Stimulated activated naive B cell treated with anti-CD40 and anti-IgM and Interleukin-4, amounts not matched to agents 10 μg/mL and 1 μg/mL and 100 μg/mL, for 72 hours (primary cell): Measurements from ENCODE around the gene CLDN20.
A peak's percentile ranks its signal among the peaks of the same experiment; 100 is the strongest.

ENCODE experiments used
- ATAC-seq, 2 donors: fragments of 150-1000 bp; cut with Tn5 transposase; replicated peaks; 2 replicates each; pipeline ENCODE4 v1.10.0; 2021; ENCODE audit warnings: moderate library complexity in 1 of 2
- DNase-seq: peaks from one replicate; pipeline ENCODE4 v3.0.0; 2021
- H3K27ac Mint-ChIP-seq: one replicate; pipeline ENCODE4 v1.8.0; 2022; ENCODE audit warnings: mild to moderate bottlenecking, mixed read lengths
- H3K27me3 Mint-ChIP-seq, 2 donors: one replicate each; pipeline ENCODE4 v1.8.0; 2022; ENCODE audit warnings: mixed read lengths in 2 of 2
- H3K36me3 Mint-ChIP-seq, 2 donors: one replicate each; pipeline ENCODE4 v1.8.0; 2022; ENCODE audit warnings: mixed read lengths in 2 of 2, mild to moderate bottlenecking in 1 of 2
- H3K4me1 Mint-ChIP-seq, 2 donors: one replicate each; pipeline ENCODE4 v1.8.0; 2022; ENCODE audit warnings: mixed read lengths in 2 of 2, mild to moderate bottlenecking in 1 of 2
- H3K4me3 Mint-ChIP-seq, 2 donors: one replicate each; pipeline ENCODE4 v1.8.0; 2022; ENCODE audit warnings: mild to moderate bottlenecking in 2 of 2, mixed read lengths in 2 of 2, moderate library complexity in 1 of 2
- H3K9me3 Mint-ChIP-seq, 2 donors: one replicate each; pipeline ENCODE4 v1.8.0; 2022; ENCODE audit warnings: mixed read lengths in 2 of 2, mild to moderate bottlenecking in 1 of 2

CLDN20 gene

DNA sequence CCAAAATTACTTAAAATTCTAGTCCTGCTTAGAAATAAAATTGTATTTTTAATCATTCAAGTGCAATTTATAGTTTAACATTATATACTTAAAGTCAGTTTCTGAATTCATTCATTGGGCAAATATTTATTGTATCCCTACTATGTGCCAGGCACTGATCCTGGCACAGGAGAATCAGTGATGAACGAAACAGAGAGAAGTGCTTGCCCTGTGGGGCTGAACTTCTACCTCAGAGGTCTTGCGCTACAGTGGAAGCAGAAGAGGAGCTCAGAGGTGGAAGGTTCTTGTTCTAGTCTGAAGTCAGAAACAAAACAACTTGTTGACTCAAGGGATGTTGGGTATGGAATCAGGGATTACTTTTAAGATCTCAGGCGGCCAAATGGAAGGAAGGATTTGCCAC, 6.0 kb downstream of the CLDN20 start:
- Mint-ChIP-seq H3K36me3 (peaks cover 33 to 42% of the 10 kb centered on the region in 2 donors), H3K4me1 (peaks cover 0 to 5% of the 10 kb centered on the region in 2 donors), H3K4me3 (no peak overlapping the region), H3K27me3 (no peaks in the 10 kb centered on the region), H3K9me3 (no peaks in the 10 kb centered on the region), H3K27ac (peak overlapping the region; percentile 20)
- no peak for DNase-seq
- ATAC-seq: no peak

DNA sequence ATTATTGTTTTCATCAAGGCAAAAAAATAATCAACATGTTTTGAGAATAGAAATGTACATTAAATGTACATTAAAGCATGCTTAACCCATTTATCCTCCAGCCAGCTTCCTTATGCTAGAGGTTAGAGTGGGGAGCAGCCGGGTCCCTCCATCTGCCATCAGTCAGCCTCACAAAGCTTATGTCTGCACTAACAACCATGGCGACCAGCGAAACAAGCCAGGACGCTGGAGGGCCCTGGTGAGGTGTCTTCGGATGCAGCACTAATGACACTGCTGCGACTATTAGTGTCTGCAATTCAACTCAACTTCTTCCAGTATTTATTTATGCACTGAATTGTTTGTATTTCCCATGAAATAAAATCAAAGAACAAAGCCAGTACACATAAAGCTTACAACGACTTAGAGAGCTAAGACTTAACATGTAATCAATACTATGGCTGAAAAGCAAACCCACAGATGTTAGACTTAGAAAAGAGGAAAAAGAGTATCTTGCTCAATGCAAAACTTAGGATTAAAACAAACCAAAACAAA, 6.8 kb downstream of the CLDN20 start:
- peaks cover 34 to 42% of the 10 kb centered on the region in 2 donors for H3K36me3 Mint-ChIP-seq
- DNase-seq (no peak), ATAC-seq (no peak)
- no peaks in the 10 kb centered on the region for H3K9me3 Mint-ChIP-seq
- peaks cover 0 to 5% of the 10 kb centered on the region in 2 donors for H3K4me1 Mint-ChIP-seq
- no peaks in the 10 kb centered on the region for H3K27me3 Mint-ChIP-seq
- no peak overlapping the region for H3K4me3 Mint-ChIP-seq
- no peak overlapping the region for H3K27ac Mint-ChIP-seq

DNA sequence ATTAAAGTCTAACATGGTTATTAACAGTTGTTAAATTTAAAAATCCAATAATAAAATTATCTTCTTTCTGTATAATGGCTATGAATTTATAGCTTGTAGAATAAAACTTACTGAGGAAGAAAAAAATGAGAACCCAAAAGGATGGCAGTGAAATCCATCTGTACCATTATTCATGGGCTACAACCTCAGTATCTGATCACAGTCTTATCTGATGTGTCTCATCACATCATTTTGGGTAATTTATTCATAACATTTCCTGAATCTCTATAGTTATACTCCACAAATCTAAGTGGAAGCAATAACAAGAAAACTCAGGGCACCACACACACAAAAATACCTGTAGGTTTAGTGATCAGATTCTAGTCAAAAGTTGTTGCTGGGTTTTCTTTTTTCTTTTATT, 7.3 kb downstream of the CLDN20 start:
- Mint-ChIP-seq H3K36me3 (peaks cover 38 to 41% of the 10 kb centered on the region in 2 donors), H3K27ac (no peak overlapping the region), H3K4me1 (peaks cover 0 to 5% of the 10 kb centered on the region in 2 donors), H3K4me3 (no peak overlapping the region), H3K27me3 (no peaks in the 10 kb centered on the region), H3K9me3 (no peaks in the 10 kb centered on the region)
- DNase-seq: no peak
- ATAC-seq: no peak

DNA sequence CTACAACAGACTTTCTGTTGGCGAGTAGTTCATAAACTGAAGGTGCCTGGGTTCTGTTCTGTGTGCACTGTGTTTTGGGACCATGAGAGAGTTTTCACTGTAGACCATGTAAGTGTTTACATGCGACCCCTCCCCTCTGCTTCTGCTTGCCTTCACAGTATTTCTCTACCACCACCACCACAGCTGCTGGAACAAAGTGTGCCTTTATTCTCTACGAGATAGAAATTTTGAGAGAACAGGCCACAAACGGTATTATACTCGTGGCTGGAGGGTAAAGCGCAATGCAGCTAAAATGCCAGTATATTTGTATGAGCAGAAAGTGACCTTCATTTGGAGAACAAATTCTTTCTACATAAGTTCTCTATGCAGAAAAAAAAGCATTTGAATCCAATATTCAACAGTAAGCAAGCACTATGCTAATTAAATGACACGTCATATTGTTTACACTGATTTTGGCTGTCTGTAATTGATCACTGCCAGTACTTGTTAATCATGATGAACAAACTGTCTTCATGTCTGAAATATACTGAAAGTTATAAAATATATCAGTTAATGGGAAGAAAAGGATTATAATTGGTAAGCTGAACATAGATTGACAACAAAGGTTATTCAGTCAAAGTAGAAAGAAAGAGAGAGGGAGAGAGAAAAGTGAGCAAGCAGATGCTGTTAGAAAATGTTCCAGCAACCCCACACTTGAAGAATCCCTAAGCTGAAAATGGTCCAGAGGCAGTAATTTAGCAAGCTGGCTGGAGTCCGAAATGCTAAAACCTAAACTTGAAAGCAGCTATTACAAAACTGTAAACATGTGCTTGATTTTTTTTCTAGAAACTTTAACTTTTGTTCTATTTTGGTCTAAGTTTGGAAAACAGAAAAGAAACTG, 8.8 kb downstream of the CLDN20 start:
- H3K36me3 Mint-ChIP-seq: peaks cover 31 to 38% of the 10 kb centered on the region in 2 donors
- peak overlapping the region; percentile 21 for H3K27ac Mint-ChIP-seq

DNA sequence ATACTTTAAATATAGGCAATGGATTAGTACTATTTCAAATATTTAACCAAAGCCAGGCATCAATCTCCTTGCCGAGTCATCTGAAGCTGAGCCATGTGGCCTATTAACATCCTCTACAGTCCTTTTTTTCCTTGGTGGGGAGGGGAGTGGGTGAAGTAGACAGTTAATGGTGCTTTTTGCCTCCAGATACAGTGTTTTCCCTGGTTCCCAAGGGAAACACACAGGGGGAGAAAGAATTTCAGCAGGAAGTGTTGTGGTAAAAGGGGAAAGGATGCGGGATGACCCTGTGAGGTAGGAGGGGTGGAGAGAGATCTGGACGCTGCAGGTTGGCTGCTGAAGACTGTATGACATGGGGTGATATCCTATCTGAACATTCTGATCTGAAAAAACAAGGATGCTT, 9.6 kb downstream of the CLDN20 start:
- no peaks in the 10 kb centered on the region for H3K27me3 Mint-ChIP-seq
- DNase-seq (no peak), ATAC-seq (no peak)
- H3K4me1 Mint-ChIP-seq: peaks cover 0 to 6% of the 10 kb centered on the region in 2 donors
- peaks cover 32 to 39% of the 10 kb centered on the region in 2 donors for H3K36me3 Mint-ChIP-seq
- no peak overlapping the region for H3K27ac Mint-ChIP-seq
- no peaks in the 10 kb centered on the region for H3K9me3 Mint-ChIP-seq
- H3K4me3 Mint-ChIP-seq: no peak overlapping the region

More for the DNA sequence above, 8.8 kb downstream of the CLDN20 start:
- H3K4me3 Mint-ChIP-seq: no peak overlapping the region
- H3K4me1 Mint-ChIP-seq: peaks cover 0 to 5% of the 10 kb centered on the region in 2 donors
- no peak for ATAC-seq
- H3K9me3 Mint-ChIP-seq: no peaks in the 10 kb centered on the region
- no peak for DNase-seq
- no peaks in the 10 kb centered on the region for H3K27me3 Mint-ChIP-seq

DNA sequence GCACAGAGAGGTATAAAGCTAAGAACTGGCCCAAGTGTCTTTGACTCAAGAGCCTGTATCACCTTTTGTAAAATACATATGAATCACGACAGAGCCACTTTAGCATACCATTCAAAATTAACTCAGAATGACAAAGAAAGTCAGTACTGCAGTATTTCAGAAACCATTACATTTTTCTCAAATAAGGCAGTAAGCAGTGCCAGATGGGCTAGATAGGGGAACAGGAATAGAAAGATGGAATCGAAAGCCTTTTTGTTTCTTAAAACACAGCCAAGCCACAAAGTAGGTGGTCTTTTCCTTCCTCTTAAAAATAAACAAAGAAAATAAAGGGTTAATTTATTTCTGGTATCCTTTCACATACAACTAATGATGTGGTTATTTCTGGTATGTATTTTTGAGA, 10.3 kb downstream of the CLDN20 start:
- no peak overlapping the region for H3K27ac Mint-ChIP-seq
- no peak overlapping the region for H3K4me3 Mint-ChIP-seq
- H3K4me1 Mint-ChIP-seq: peaks cover 0 to 6% of the 10 kb centered on the region in 2 donors
- no peaks in the 10 kb centered on the region for H3K9me3 Mint-ChIP-seq
- peaks cover 29 to 45% of the 10 kb centered on the region in 2 donors for H3K36me3 Mint-ChIP-seq
- no peak for ATAC-seq
- DNase-seq: no peak
- H3K27me3 Mint-ChIP-seq: no peaks in the 10 kb centered on the region

DNA sequence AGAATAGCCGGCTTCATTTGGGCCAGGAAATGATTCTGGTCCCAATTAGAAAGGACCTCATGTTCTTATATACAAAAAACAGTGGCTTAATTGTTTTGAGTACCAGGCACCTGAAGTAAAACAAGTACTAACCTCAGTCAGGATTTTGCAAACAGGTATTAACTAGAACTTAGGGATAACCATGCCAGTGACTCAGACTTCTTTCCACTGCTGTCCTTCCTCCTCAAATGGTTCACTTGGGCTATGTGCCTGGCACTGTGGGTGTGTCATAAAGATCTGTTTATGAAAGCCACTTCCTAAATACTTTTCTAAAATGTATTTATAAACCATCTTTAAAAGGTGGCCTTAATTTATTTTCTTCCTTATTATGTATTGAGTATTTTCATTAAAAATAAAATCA, 10.7 kb downstream of the CLDN20 start:
- no peak overlapping the region for H3K4me3 Mint-ChIP-seq
- H3K9me3 Mint-ChIP-seq: no peaks in the 10 kb centered on the region
- no peaks in the 10 kb centered on the region for H3K27me3 Mint-ChIP-seq
- no peak overlapping the region for H3K27ac Mint-ChIP-seq
- H3K36me3 Mint-ChIP-seq: peaks cover 29 to 49% of the 10 kb centered on the region in 2 donors
- peaks cover 0 to 6% of the 10 kb centered on the region in 2 donors for H3K4me1 Mint-ChIP-seq
- no peak for ATAC-seq
- DNase-seq: no peak

DNA sequence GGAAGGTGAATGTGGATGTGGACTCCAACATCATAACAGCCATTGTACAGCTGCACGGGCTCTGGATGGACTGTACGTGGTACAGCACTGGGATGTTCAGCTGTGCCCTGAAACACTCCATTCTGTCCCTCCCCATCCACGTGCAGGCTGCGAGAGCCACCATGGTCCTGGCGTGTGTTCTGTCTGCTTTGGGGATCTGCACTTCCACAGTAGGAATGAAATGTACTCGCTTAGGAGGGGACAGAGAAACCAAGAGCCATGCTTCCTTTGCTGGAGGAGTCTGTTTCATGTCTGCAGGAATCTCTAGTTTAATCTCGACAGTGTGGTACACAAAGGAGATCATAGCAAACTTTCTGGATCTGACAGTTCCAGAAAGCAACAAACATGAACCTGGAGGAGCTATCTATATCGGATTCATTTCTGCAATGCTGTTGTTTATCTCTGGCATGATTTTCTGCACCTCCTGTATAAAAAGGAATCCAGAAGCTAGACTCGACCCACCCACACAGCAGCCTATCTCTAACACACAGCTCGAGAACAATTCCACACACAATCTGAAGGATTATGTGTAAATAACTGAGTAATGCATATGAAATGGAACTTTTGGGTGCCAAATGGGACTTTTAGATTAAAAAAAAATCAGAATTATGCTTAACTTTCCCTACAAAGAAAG, 12.1 kb downstream of the CLDN20 start:
- peaks cover 34 to 46% of the 10 kb centered on the region in 2 donors for H3K36me3 Mint-ChIP-seq
- H3K9me3 Mint-ChIP-seq: no peaks in the 10 kb centered on the region
- H3K4me3 Mint-ChIP-seq: no peak overlapping the region
- no peaks in the 10 kb centered on the region for H3K27me3 Mint-ChIP-seq
- peaks cover 0 to 9% of the 10 kb centered on the region in 2 donors for H3K4me1 Mint-ChIP-seq
- ATAC-seq (no peak), DNase-seq (no peak)
- H3K27ac Mint-ChIP-seq: no peak overlapping the region

DNA sequence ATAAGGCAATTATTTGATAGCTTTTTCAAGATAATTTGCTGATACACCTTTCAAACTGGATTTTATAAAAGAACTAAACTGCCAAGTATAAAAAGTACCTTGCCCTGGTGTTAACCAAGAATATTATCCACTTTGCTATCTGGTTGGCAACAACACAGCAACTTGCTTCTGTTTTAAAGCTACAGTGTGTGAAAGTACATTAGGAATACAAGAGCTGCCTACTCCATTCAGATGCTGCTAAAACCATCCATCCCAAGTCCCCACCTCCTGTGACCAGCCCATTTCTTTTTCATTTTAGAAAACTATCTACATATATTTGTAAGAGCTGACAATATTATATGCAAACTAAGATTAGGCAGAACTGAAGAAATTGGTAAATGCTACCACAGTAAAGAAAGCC, 12.8 kb downstream of the CLDN20 start:
- Mint-ChIP-seq H3K27me3 (no peaks in the 10 kb centered on the region), H3K36me3 (peaks cover 34 to 51% of the 10 kb centered on the region in 2 donors), H3K27ac (no peak overlapping the region), H3K4me3 (no peak overlapping the region), H3K4me1 (peaks cover 0 to 9% of the 10 kb centered on the region in 2 donors), H3K9me3 (no peaks in the 10 kb centered on the region)
- ATAC-seq (no peak), DNase-seq (no peak)

DNA sequence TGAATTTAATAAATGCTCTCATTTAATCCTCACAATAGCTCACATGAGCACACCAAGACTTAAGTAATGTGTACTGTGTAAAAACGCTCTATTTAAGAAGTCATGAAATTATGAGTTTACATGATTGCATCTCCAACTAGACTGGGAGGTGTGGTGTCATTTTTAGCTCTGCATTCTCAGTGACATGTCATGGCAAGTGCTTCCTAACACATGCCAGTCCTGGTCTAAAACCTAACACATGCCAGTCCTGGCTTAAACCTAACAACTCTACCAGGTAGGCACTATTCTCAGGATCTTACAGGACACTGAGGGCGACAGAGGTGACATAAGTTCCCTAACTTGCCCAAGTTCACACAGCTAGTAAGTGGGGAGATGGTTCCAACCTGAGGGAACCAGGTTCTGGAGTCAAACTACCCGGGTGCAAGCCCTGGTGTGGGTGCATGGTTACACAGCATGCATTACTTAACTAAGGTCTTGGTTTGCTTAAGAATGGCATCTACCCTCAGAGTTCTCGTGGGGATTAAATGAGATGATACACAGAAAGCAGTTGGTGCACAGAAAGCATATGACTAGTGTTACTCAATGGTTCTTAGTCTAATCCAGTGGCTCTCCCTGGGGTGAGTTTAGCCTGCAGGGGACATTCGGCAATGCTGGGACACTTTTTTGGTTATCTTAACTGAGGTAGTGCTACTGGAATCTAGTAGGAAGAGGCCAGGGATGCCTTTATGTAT, 14.7 kb downstream of the CLDN20 start:
- no peaks in the 10 kb centered on the region for H3K9me3 Mint-ChIP-seq
- no peak overlapping the region for H3K4me3 Mint-ChIP-seq
- peaks cover 0 to 7% of the 10 kb centered on the region in 2 donors for H3K4me1 Mint-ChIP-seq

DNA sequence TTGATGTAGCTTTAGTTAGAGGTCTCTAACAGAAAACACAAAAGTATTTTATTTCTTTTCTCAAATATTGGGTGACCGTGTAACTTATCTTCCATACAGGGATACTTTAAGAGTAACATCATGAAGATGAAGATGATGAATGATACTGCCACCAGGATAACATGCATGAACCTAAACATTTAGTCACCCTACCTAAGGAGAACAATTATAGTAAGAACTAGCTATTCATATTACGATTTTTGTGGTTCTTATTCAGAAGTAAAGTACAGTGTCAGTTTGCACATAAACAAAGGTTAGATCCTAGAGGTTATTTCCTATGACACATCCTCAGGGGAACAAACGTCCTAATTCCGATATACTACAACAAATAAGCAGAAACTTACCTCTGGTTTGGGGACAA, 21.0 kb downstream of the CLDN20 start:
- Mint-ChIP-seq H3K4me1 (peaks cover 0 to 4% of the 10 kb centered on the region in 2 donors), H3K36me3 (peaks cover 33 to 50% of the 10 kb centered on the region in 2 donors), H3K27ac (no peak overlapping the region), H3K9me3 (no peaks in the 10 kb centered on the region), H3K4me3 (no peak overlapping the region), H3K27me3 (no peaks in the 10 kb centered on the region)
- DNase-seq (no peak), ATAC-seq (no peak)

More for the DNA sequence above, 14.7 kb downstream of the CLDN20 start:
- no peaks in the 10 kb centered on the region for H3K27me3 Mint-ChIP-seq
- peaks cover 28 to 51% of the 10 kb centered on the region in 2 donors for H3K36me3 Mint-ChIP-seq
- ATAC-seq (no peak), DNase-seq (no peak)
- H3K27ac Mint-ChIP-seq: no peak overlapping the region

DNA sequence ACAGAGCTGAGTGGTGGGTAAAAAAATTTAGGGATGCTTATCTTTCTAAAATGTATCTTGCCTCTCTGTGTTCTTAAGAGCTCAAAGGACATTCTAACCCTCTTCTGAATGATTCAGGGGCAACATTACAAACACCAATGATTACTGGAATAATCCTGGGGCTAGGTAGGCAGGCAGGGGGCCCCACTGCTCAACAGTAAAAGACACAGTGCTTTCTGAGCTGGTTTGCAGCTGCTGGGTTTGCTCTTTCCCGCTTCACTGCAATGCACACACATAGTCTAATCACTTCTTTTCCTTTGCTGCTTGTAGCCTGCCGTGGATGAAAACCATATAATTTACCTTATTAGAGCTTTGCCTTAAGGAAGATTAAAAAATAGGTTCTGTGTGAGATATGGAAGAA, 23.9 kb downstream of the CLDN20 start:
- Mint-ChIP-seq H3K27me3 (no peaks in the 10 kb centered on the region), H3K36me3 (peaks cover 41 to 55% of the 10 kb centered on the region in 2 donors), H3K4me3 (no peak overlapping the region), H3K4me1 (peaks cover 0 to 3% of the 10 kb centered on the region in 2 donors), H3K9me3 (no peaks in the 10 kb centered on the region), H3K27ac (no peak overlapping the region)
- no peak for DNase-seq
- no peak for ATAC-seq

DNA sequence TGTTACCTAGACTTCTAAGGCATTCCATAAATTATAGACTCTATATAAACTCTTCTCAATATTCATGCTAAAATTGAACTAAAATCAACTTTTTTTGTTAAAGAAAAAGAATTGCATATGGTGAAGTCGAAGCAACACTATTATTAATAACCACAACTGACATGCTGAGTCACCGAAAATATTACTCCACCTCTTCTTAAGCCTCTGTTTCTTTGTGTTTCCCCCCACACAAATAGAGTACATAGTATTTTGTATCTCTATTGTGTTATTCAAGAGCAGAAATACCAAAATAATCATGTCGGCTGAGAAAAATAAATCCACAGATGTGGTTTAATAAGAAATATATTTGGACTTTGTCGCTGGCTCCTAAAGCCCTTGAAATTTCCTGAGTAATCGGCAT, 26.7 kb downstream of the CLDN20 start:
- H3K4me3 Mint-ChIP-seq: no peak overlapping the region
- no peak overlapping the region for H3K27ac Mint-ChIP-seq
- DNase-seq (no peak), ATAC-seq (no peak)
- peaks cover 0 to 5% of the 10 kb centered on the region in 2 donors for H3K4me1 Mint-ChIP-seq
- H3K9me3 Mint-ChIP-seq: no peaks in the 10 kb centered on the region
- peaks cover 50 to 58% of the 10 kb centered on the region in 2 donors for H3K36me3 Mint-ChIP-seq
- H3K27me3 Mint-ChIP-seq: no peaks in the 10 kb centered on the region

DNA sequence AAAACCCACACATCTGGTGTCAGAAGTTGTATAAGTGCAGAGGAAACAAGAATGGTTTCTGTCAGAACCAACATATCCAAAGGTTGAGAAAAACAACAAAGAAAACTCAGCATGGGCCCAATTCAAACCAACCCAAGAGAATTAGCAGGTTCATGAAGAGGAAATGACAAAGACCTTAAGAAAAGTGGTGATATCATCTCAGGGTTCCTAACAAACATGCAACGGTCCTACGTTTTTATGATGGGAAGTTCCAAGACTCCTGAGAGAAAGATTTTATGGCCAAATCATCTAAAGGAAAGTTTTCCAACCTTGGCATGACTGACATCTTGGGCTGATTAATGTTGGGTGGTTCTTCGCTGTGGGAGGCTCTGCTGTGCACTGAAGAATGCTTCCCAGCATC, 27.5 kb downstream of the CLDN20 start:
- ATAC-seq (no peak), DNase-seq (no peak)
- H3K27me3 Mint-ChIP-seq: no peaks in the 10 kb centered on the region
- no peak overlapping the region for H3K4me3 Mint-ChIP-seq
- H3K4me1 Mint-ChIP-seq: peaks cover 0 to 5% of the 10 kb centered on the region in 2 donors
- peaks cover 48 to 57% of the 10 kb centered on the region in 2 donors for H3K36me3 Mint-ChIP-seq
- H3K27ac Mint-ChIP-seq: no peak overlapping the region
- H3K9me3 Mint-ChIP-seq: no peaks in the 10 kb centered on the region
